Lower lobe of right lung (tissue), 2 donors: ENCODE results near the gene FGF18. TPM values are rescaled to one million over a fixed set of nuclear protein-coding genes. Genes with fewer than 3 reads are reported as not detected.
A peak's percentile ranks its signal among the peaks of the same experiment; 100 is the strongest.
"Not testable (repeated sequence)": the region's sequence is repeated elsewhere in the genome, so short reads cannot be mapped to it uniquely, and the experiment has no call there.

Experiments
- ATAC-seq, 2 donors: fragments of 200-7000 bp; cut with Tn5 transposase; one replicate each; pipeline ENCODE4 v1.9.1; 2020 to 2022; ENCODE audit warnings: mild to moderate bottlenecking in 2 of 2, moderate library complexity in 2 of 2
- DNase-seq: peaks from one replicate; pipeline ENCODE4 v3.0.0-alpha.2; 2020
- H3K27ac ChIP-seq: fragments of 200-600 bp; one replicate; pipeline ENCODE4 v1.8.0; 2022
- H3K27me3 ChIP-seq: fragments of 200-600 bp; one replicate; pipeline ENCODE4 v1.8.0; 2022; ENCODE audit warnings: low read depth
- H3K36me3 ChIP-seq: fragments of 200-600 bp; one replicate; pipeline ENCODE4 v1.8.0; 2022; ENCODE audit warnings: mild to moderate bottlenecking
- H3K4me1 ChIP-seq: fragments of 200-600 bp; one replicate; pipeline ENCODE4 v1.8.0; 2022
- H3K4me3 ChIP-seq: fragments of 200-600 bp; one replicate; pipeline ENCODE4 v1.8.0; 2022; ENCODE audit warnings: mild to moderate bottlenecking
- H3K9me3 ChIP-seq: fragments of 200-600 bp; one replicate; pipeline ENCODE4 v1.8.0; 2022
- CTCF ChIP-seq: fragments of 200-600 bp; IDR thresholded peaks from one replicate; pipeline ENCODE4 v1.8.0; 2022; ENCODE audit warnings: antibody characterized with exemption, mild to moderate bottlenecking
- intact Hi-C: fragments of 100-400 bp; cut with DNase I; formaldehyde crosslinking; loops from one replicate; pipeline ENCODE4 v1.11.0; 2022
- total RNA-seq: library from RNA; stranded (reverse); fragmentation: NEBNext Ultra II Directional; extraction: Animal tissue kit (Norgen Biotek cat#: 25700); gene quantifications from one replicate; pipeline ENCODE4 v1.2.1, GENCODE V29; 2021
- donor health status: DM: no; HTN: yes; CAD: no; lungs with severe emphysema.

FGF18 gene
- total RNA-seq, 1 donor from 2014 or later: 2.0 TPM

DNA sequence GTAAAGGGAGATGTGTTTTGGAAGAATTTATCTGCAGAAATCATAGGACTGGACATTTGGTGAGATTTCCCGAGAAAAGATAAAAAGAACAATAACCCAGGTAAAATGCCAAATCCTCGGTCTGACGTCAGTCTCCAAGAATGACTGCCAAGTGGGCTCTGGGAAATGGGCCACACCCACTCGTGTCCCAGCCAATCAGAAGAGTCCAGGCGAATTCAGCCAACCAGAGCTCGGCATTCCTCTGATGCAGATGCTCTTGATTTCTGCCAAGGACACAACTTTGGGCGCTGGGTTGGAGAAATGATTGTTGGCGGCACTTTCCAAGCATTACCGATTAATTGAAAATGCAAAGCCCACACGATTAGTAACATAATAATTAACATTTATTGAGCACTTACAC is 73.3 kb downstream of the FGF18 start:
- Histone ChIP-seq H3K4me1 (peaks cover 9% of the 10 kb centered on the region), H3K27ac (no peak overlapping the region), H3K27me3 (no peaks in the 10 kb centered on the region), H3K36me3 (no peaks in the 10 kb centered on the region), H3K9me3 (no peaks in the 10 kb centered on the region), H3K4me3 (no peak overlapping the region)
- intact Hi-C loops: no loop called here
- TF ChIP-seq CTCF: no peak
- ATAC-seq (no peak), DNase-seq (no peak)

DNA sequence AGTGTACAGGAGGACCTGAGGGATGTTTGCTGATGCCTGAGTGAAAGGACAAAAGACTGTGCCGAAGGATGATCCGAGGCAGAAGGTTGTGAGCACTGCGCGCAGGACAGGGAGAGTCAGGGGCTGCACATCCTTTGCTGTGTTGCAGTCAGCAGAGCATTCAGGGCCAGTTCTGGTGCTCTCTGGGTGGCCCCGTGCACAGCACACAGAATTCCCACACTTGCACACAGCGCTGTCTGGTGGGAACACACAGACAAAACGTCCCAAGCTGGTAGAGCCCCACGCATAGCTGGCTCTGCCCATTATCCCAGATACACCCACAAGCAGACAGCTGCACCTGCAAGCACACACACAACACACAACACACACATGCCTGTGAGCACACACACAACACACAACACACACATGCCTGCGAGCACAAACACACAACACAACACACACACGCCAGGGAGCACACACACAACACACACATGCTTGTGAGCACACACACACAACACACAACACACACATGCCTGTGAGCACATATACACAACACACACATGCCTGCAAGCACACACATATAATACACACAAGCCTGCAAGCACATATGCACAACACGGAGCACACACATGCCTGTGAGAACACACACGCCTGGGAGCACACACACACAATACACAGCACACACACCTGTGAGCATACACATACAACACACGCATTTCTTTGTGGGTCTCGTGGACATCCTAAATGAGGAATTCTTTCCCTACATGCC is 74.4 kb downstream of the FGF18 start:
- Histone ChIP-seq H3K4me1 (peaks cover 9% of the 10 kb centered on the region), H3K27me3 (no peaks in the 10 kb centered on the region), H3K36me3 (no peaks in the 10 kb centered on the region), H3K27ac (peak overlapping the region; percentile 65), H3K9me3 (no peaks in the 10 kb centered on the region), H3K4me3 (no peak overlapping the region)
- intact Hi-C loops: no loop called here
- ATAC-seq: peak in 1 of 2 donors; percentile 31
- DNase-seq: no peak
- no peak for TF ChIP-seq CTCF

DNA sequence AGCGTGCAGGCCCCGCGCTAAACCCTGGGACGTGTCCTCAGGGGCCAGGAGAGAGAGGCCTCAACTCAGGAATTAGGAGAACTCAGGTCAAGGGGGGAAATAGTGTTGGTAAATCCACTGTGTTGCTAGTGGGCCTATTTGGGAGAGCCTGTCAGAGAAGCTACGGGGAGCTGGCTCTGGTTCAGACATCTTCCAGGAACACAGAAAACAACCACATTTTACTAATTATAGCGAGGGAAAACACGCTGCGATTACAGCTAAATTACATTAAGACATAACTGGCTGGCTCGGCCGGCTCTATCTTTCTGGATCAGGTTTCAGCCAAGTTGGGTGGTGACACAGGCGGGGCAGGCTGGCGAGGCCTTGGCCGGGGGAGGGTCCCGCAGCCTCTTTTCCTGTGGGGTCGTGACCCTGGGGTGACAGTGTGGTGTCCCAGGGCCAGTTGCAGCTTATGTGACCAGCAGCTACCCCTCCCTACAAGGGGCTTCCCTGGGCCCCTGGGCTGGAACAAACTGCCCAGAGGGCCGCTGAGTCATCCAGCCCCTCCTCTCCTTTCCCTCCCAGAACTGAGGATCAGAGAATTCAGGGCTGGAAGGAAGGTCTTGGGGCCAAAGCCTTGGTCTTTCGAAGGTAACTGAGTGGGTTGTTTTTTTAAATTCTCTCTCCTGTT is 75.1 kb downstream of the FGF18 start:
- H3K4me1 ChIP-seq: peaks cover 9% of the 10 kb centered on the region
- ATAC-seq (peak; percentile 72 to 85), DNase-seq (no peak)
- no peaks in the 10 kb centered on the region for H3K9me3 ChIP-seq
- no peaks in the 10 kb centered on the region for H3K27me3 ChIP-seq
- no peak overlapping the region for H3K4me3 ChIP-seq
- TF ChIP-seq CTCF: no peak
- peak overlapping the region; percentile 65 for H3K27ac ChIP-seq
- intact Hi-C loops: no loop called here
- no peaks in the 10 kb centered on the region for H3K36me3 ChIP-seq

- no peak for TF ChIP-seq CTCF
- H3K9me3 ChIP-seq: no peaks in the 10 kb centered on the region
- no peaks in the 10 kb centered on the region for H3K36me3 ChIP-seq
- H3K4me3 ChIP-seq: no peak overlapping the region
- DNase-seq (no peak), ATAC-seq (peak; percentile 52 to 59)
- intact Hi-C loops: no loop called here
- peaks cover 9% of the 10 kb centered on the region for H3K4me1 ChIP-seq
- no peaks in the 10 kb centered on the region for H3K27me3 ChIP-seq
- H3K27ac ChIP-seq: peak overlapping the region; percentile 65
These were observed 75.8 kb downstream of the FGF18 start for GRCh38 chr5:171495122-171495700.

DNA sequence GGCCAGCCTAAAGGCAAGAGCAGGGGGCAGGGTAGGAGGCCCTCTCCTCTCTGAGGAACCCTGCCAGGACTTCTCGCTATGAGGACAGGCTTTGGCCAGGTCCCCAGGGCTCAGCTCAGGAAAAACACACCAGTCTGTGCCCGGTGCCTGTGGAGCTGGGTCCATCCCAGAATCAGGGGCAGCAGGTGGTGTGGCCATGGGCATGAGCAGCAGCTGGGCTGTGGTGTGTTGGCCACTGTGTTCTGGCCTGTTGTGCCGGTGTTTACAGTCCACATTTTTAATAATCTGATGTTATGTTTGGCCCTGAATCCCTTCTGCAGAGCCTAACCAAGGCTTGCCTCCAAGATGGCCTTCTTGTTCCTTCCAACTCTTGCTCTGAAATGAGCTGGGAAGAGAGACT is 77.0 kb downstream of the FGF18 start:
- no peaks in the 10 kb centered on the region for H3K9me3 ChIP-seq
- no peak overlapping the region for H3K27ac ChIP-seq
- no peak for TF ChIP-seq CTCF
- no peaks in the 10 kb centered on the region for H3K36me3 ChIP-seq
- peaks cover 9% of the 10 kb centered on the region for H3K4me1 ChIP-seq
- no peaks in the 10 kb centered on the region for H3K27me3 ChIP-seq
- no peak overlapping the region for H3K4me3 ChIP-seq
- ATAC-seq (no peak), DNase-seq (no peak)
- intact Hi-C loops: no loop called here

DNA sequence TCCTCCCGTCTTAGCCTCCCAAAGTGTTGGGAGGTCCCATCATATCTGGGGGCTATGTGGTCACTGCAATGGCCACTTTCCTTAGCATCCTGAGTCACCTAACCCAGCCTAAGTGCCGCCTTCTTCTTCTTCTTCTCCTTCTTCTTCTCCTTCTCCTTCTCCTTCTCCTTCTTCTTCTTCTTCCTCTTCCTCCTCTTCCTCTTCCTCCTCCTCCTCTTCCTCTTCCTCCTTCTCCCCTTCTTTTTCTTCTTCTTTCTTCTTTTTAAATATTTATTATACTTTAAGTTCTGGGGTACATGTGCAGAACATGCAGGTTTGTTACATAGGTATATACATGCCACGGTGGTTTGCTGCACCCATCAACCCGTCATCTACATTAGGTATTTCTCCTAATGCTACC is 78.0 kb downstream of the FGF18 start:
- H3K36me3 ChIP-seq, intact Hi-C loops, H3K9me3 ChIP-seq, H3K27me3 ChIP-seq, H3K4me1 ChIP-seq, H3K4me3 ChIP-seq, ATAC-seq, DNase-seq, H3K27ac ChIP-seq: not testable (repeated sequence)
